ENCODE measurements around the gene CEP70. TPM values are rescaled to one million over a fixed set of nuclear protein-coding genes. Genes with fewer than 3 reads are reported as not detected.

Gene CEP70
- total RNA-seq, 1 experiment from 2014 or later, result 64.5 TPM

DNA sequence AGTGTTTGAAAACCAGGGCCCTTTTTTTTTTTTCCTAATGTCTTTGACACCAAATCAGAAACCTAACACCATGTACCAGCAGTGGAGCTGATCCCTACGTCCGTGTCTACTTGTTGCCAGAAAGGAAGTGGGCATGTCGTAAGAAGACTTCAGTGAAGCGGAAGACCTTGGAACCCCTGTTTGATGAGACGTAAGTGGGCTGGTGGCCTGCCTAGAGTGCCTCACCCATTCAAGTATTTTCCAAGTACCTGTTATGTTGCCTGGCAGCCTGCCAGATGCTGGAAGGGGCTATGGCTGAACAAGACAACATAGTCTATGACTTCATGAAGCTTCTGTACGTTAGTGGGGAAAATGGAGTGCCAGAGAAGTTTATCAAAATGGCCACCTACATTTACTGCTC, 119.9 kb downstream of the CEP70 start:
- no peak overlapping the region for H3K4me3 ChIP-seq (ENCODE audit: low read depth in 2 of 2, low read length in 2 of 2)
- no peaks in the 10 kb centered on the region for H3K9me3 ChIP-seq (ENCODE audit: control insufficient read depth, insufficient read depth, low read depth, low read length)
- TF ChIP-seq REST (IDR thresholded peaks at IDR 0.05; ENCODE audit: insufficient read depth in 1 of 2, low read depth in 2 of 2, low read length in 1 of 2), result no peak
- no peak for TF ChIP-seq TCF7L2 (IDR thresholded peaks at IDR 0.05; ENCODE audit: low read depth, low read length)
- no peak for TF ChIP-seq CTCF (IDR thresholded peaks at IDR 0.05)
- no peak for TF ChIP-seq SIN3A (IDR thresholded peaks at IDR 0.05; ENCODE audit: borderline replicate concordance, insufficient read depth, low read depth, low read length)
- no peak for TF ChIP-seq POLR2AphosphoS5 (IDR thresholded peaks at IDR 0.05; ENCODE audit: low read depth, low read length)
- intact Hi-C loops (cut with micrococcal nuclease; ENCODE audit: unreplicated experiment) (no loop called here), in situ Hi-C loops (cut with HindIII; ENCODE audit: low pct_unique_long_range_greater_than_20kb, low sequenced_read_pairs) (no loop called here)
- no peaks in the 10 kb centered on the region for H3K27me3 ChIP-seq (ENCODE audit: control insufficient read depth, insufficient read depth, low read length)
- ATAC-seq, result no peak
- ChIA-PET POLR2A (no interaction called here), CTCF (no interaction called here)
- H3K27ac ChIP-seq (ENCODE audit: low read length), result no peak overlapping the region
- no peak for DNase-seq (ENCODE audit: low read depth, low spot score)
- no TSS peak for BruUV-seq (replicated peaks)
- no peaks in the 10 kb centered on the region for H3K4me1 ChIP-seq (ENCODE audit: control insufficient read depth, insufficient read depth, low read length)
- H3K36me3 ChIP-seq (ENCODE audit: control insufficient read depth, insufficient read depth, low read length), result no peaks in the 10 kb centered on the region

GRCh38 chr3:138473391-138473790, 120.7 kb downstream of the CEP70 start:
- in situ Hi-C loops (cut with HindIII; ENCODE audit: low pct_unique_long_range_greater_than_20kb, low sequenced_read_pairs) (no loop called here), intact Hi-C loops (cut with micrococcal nuclease; ENCODE audit: unreplicated experiment) (no loop called here)
- TF ChIP-seq SIN3A (IDR thresholded peaks at IDR 0.05; ENCODE audit: borderline replicate concordance, insufficient read depth, low read depth, low read length), result no peak
- TF ChIP-seq TCF7L2 (IDR thresholded peaks at IDR 0.05; ENCODE audit: low read depth, low read length), result no peak
- no peak for TF ChIP-seq CTCF (IDR thresholded peaks at IDR 0.05)
- no peak for TF ChIP-seq POLR2AphosphoS5 (IDR thresholded peaks at IDR 0.05; ENCODE audit: low read depth, low read length)
- no peak for TF ChIP-seq REST (IDR thresholded peaks at IDR 0.05; ENCODE audit: insufficient read depth in 1 of 2, low read depth in 2 of 2, low read length in 1 of 2)
- Histone ChIP-seq H3K27me3 (ENCODE audit: control insufficient read depth, insufficient read depth, low read length) (no peaks in the 10 kb centered on the region), H3K27ac (ENCODE audit: low read length) (no peak overlapping the region), H3K36me3 (ENCODE audit: control insufficient read depth, insufficient read depth, low read length) (no peaks in the 10 kb centered on the region), H3K9me3 (ENCODE audit: control insufficient read depth, insufficient read depth, low read depth, low read length) (no peaks in the 10 kb centered on the region), H3K4me3 (ENCODE audit: low read depth in 2 of 2, low read length in 2 of 2) (no peak overlapping the region), H3K4me1 (ENCODE audit: control insufficient read depth, insufficient read depth, low read length) (no peaks in the 10 kb centered on the region)
- ChIA-PET POLR2A (no interaction called here), CTCF (no interaction called here)
- DNase-seq (ENCODE audit: low read depth, low spot score), result no peak
- BruUV-seq (replicated peaks), result no TSS peak
- no peak for ATAC-seq
